H9 (cell line): ENCODE data around the gene CYP2S1. TPM values are rescaled to one million over a fixed set of nuclear protein-coding genes. Genes with fewer than 3 reads are reported as not detected.

Source experiments
- DNase-seq: peaks from one replicate; pipeline ENCODE4 v3.0.0-alpha.2; 2017
- H2AFZ ChIP-seq: one replicate; pipeline ENCODE4 v1.6.1; 2013; ENCODE audit warnings: mild to moderate bottlenecking, low read length, control low read depth, moderate library complexity
- H2AK5ac ChIP-seq: 2 replicates; pipeline ENCODE4 v1.6.1; 2013; ENCODE audit warnings: low read length, control low read depth, mixed read lengths; ENCODE audit not compliant: insufficient read length
- H2BK120ac ChIP-seq: one replicate; pipeline ENCODE4 v1.6.1; 2013; ENCODE audit warnings: low read depth, mild to moderate bottlenecking, low read length, control low read depth, inconsistent platforms; ENCODE audit not compliant: poor library complexity, severe bottlenecking
- H2BK12ac ChIP-seq: 2 replicates; pipeline ENCODE4 v1.6.1; 2013; ENCODE audit warnings: low read length, control low read depth, mixed read lengths, low read depth; ENCODE audit not compliant: insufficient read length
- H2BK15ac ChIP-seq: 2 replicates; pipeline ENCODE4 v1.6.1; 2013; ENCODE audit warnings: low read depth, low read length, control low read depth
- H2BK20ac ChIP-seq: one replicate; pipeline ENCODE4 v1.6.1; 2013; ENCODE audit warnings: low read depth, mild to moderate bottlenecking, low read length, control low read depth, inconsistent platforms; ENCODE audit not compliant: poor library complexity, severe bottlenecking
- H2BK5ac ChIP-seq: 2 replicates; pipeline ENCODE4 v1.6.1; 2013; ENCODE audit warnings: low read length, control low read depth, mixed read lengths; ENCODE audit not compliant: insufficient read length
- H3K14ac ChIP-seq: 2 replicates; pipeline ENCODE4 v1.6.1; 2013; ENCODE audit warnings: low read length, control low read depth; ENCODE audit not compliant: insufficient read depth
- H3K18ac ChIP-seq: 2 replicates; pipeline ENCODE4 v1.6.1; 2013; ENCODE audit warnings: low read depth, mild to moderate bottlenecking, mixed read lengths, low read length, control low read depth; ENCODE audit not compliant: insufficient read length
- H3K23ac ChIP-seq: 2 replicates; pipeline ENCODE4 v1.6.1; 2013; ENCODE audit warnings: low read length, control low read depth, mixed read lengths, low read depth; ENCODE audit not compliant: insufficient read length
- H3K23me2 ChIP-seq: 2 replicates; pipeline ENCODE4 v1.6.1; 2013; ENCODE audit warnings: low read depth, mild to moderate bottlenecking, mixed read lengths, low read length, control low read depth; ENCODE audit not compliant: insufficient read length, poor library complexity, severe bottlenecking
- H3K27ac ChIP-seq: 2 replicates; pipeline ENCODE4 v1.5.1; 2013; ENCODE audit warnings: low read length, control low read depth, mixed read lengths, low read depth; ENCODE audit not compliant: insufficient read length
- H3K27me3 ChIP-seq: 2 replicates; pipeline ENCODE4 v1.6.1; 2013; ENCODE audit warnings: low read length, control low read depth, inconsistent platforms; ENCODE audit not compliant: insufficient read depth
- H3K4ac ChIP-seq: 2 replicates; pipeline ENCODE4 v1.6.1; 2013; ENCODE audit warnings: low read depth, mild to moderate bottlenecking, control low read depth, inconsistent platforms, low read length, moderate library complexity
- H3K4me1 ChIP-seq: 2 replicates; pipeline ENCODE4 v1.6.1; 2013; ENCODE audit warnings: low read length, control low read depth, inconsistent platforms; ENCODE audit not compliant: insufficient read depth
- H3K4me2 ChIP-seq: 2 replicates; pipeline ENCODE4 v1.6.1; 2013; ENCODE audit warnings: low read length, control low read depth, mixed read lengths; ENCODE audit not compliant: insufficient read length, insufficient read depth
- H3K56ac ChIP-seq: 2 replicates; pipeline ENCODE4 v1.6.1; 2013; ENCODE audit warnings: low read depth, mild to moderate bottlenecking, mixed read lengths, low read length, control low read depth; ENCODE audit not compliant: insufficient read length
- H3K79me1 ChIP-seq: 2 replicates; pipeline ENCODE4 v1.6.1; 2013; ENCODE audit warnings: low read depth, mild to moderate bottlenecking, moderate library complexity, low read length, control low read depth, inconsistent platforms; ENCODE audit not compliant: insufficient read depth, poor library complexity, severe bottlenecking
- H3K79me2 ChIP-seq: 2 replicates; pipeline ENCODE4 v1.6.1; 2013; ENCODE audit warnings: low read length, control low read depth, inconsistent platforms; ENCODE audit not compliant: insufficient read depth
- H3K9ac ChIP-seq: 2 replicates; pipeline ENCODE4 v1.6.1; 2013; ENCODE audit warnings: low read length, control low read depth, mixed read lengths; ENCODE audit not compliant: insufficient read length; ENCODE audit errors: extremely low read depth
- H3K9me3 ChIP-seq: one replicate; pipeline ENCODE4 v1.6.1; 2013; ENCODE audit warnings: low read depth, low read length, inconsistent platforms; ENCODE audit not compliant: control insufficient read depth
- H3T11ph ChIP-seq: one replicate; pipeline ENCODE4 v1.6.1; 2013; ENCODE audit warnings: mild to moderate bottlenecking, low read length, control low read depth, inconsistent platforms
- H4K20me1 ChIP-seq: one replicate; pipeline ENCODE4 v1.6.1; 2013; ENCODE audit not compliant: control insufficient read depth, insufficient read length, insufficient read depth
- H4K5ac ChIP-seq: 2 replicates; pipeline ENCODE4 v1.6.1; 2013; ENCODE audit warnings: low read depth, mild to moderate bottlenecking, mixed read lengths, low read length, control low read depth; ENCODE audit not compliant: insufficient read length
- H4K8ac ChIP-seq: replicated peaks from 2 replicates; pipeline ENCODE4 v1.6.1; 2013; ENCODE audit warnings: low read length, control low read depth, mixed read lengths, low read depth; ENCODE audit not compliant: insufficient read length
- H4K91ac ChIP-seq: 2 replicates; pipeline ENCODE4 v1.6.1; 2013; ENCODE audit warnings: low read depth, mild to moderate bottlenecking, moderate library complexity, mixed read lengths, low read length, control low read depth; ENCODE audit not compliant: insufficient read length
- H3K27ac Mint-ChIP-seq, 3 experiments: 2 replicates in 2 of 3; 3 replicates in 1 of 3; pipeline ENCODE4 v1.8.0; 2020 to 2021; ENCODE audit warnings: mixed read lengths in 3 of 3, mild to moderate bottlenecking in 1 of 3, moderate library complexity in 1 of 3
- H3K27me3 Mint-ChIP-seq: 2 replicates; pipeline ENCODE4 v1.8.0; 2021; ENCODE audit warnings: low read depth, mild to moderate bottlenecking, moderate library complexity, mixed read lengths
- H3K36me3 Mint-ChIP-seq, 3 experiments: 2 replicates in 2 of 3; 3 replicates in 1 of 3; pipeline ENCODE4 v1.8.0; 2020 to 2021; ENCODE audit warnings: low read depth in 3 of 3, mixed read lengths in 3 of 3; ENCODE audit not compliant: insufficient read depth in 1 of 3
- H3K4me1 Mint-ChIP-seq, 2 experiments: 2 replicates each; pipeline ENCODE4 v1.8.0; 2020; ENCODE audit warnings: mixed read lengths in 2 of 2
- H3K4me3 Mint-ChIP-seq, 2 experiments: 2 replicates in 1 of 2; 3 replicates in 1 of 2; pipeline ENCODE4 v1.8.0; 2020 to 2021; ENCODE audit warnings: mild to moderate bottlenecking in 2 of 2, mixed read lengths in 2 of 2, moderate library complexity in 1 of 2
- H3K9me3 Mint-ChIP-seq, 2 experiments: 2 replicates in 1 of 2; 3 replicates in 1 of 2; pipeline ENCODE4 v1.8.0; 2020; ENCODE audit warnings: mild to moderate bottlenecking in 2 of 2, mixed read lengths in 2 of 2, moderate library complexity in 1 of 2
- WGBS: extraction: QIAGEN DNeasy Blood & Tissue Kit; methylation state at CpG from one replicate; pipeline ENCODE4 v1.1.7; 2013; ENCODE audit warnings: missing lambda C conversion rate, low lambda C conversion rate, mixed read lengths; ENCODE audit not compliant: insufficient read length; ENCODE audit errors: extremely low coverage; 5-methylcytosine and 5-hydroxymethylcytosine counted together
- total RNA-seq: library from RNA; stranded (reverse); gene quantifications from 2 replicates; pipeline ENCODE4 v1.2.1, GENCODE V29; 2021
- TF ChIP-seq, protein P1 (sequence below): fragments of 200-600 bp; sonication (generic); conservative IDR thresholded peaks from 3 replicates; pipeline ENCODE4 v1.8.0; 2021; ENCODE audit warnings: antibody characterized with exemption, mild to moderate bottlenecking

CYP2S1 gene
- total RNA-seq, 1 experiment from 2014 or later = 159 TPM

DNA sequence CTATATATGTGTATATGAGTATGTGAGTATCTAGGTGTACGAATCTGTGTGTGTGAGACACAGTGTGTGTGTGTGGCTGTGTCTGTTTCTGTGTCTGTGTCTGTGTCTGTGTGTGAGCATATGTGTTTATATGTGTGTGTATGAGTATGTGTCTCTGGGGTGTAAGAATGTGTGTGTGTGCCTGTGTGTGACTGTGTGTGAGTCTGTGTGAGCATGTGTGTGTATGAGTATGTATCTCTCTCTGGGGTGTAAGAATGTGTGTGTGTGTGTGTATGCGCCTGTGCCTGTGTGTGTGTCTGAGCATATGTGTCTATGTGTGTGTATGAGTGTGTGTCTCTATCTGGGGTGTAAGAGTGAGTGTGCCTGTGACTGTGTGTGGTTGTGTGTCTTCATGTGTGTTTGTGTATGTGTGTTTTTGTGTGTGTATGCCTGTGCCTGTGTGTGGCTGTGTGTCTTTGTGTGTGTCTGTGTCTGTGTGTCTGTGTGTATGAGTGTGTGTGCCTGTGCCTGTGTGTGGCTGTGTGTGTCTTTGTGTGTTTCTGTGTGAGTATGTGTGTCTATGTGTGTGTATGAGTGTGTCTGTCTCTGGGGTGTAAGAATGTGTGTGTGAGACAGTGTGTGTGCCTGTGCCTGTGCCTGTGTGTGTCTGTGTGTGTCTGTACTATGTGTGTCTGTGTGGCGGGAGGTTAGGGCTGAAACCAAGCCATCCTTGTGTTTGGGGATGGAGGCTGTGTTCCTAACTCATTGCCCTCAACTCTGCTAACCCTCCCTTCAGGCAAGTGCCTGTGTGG, 37.2 kb downstream of the CYP2S1 start:
- Histone ChIP-seq H3K4me2 (no peak overlapping the region), H3K56ac (no peak overlapping the region), H3K27me3 (no peaks in the 10 kb centered on the region), H3K9ac (no peak overlapping the region), H4K91ac (no peak overlapping the region), H3K9me3 (no peaks in the 10 kb centered on the region), H3K27ac (no peak overlapping the region), H2BK5ac (peak overlapping the region; percentile 37), H2BK15ac (no peak overlapping the region), H4K20me1 (no peaks in the 10 kb centered on the region), H3K79me2 (no peaks in the 10 kb centered on the region; the same call in 1 of the 2 replicates), H2AFZ (no peak overlapping the region), H3K18ac (no peak overlapping the region), H3T11ph (no peak overlapping the region), H4K5ac (no peak overlapping the region), H3K23me2 (peaks cover 3% of the 10 kb centered on the region), H3K79me1 (no peaks in the 10 kb centered on the region), H3K14ac (no peak overlapping the region; the same call in 1 of the 2 replicates), H3K23ac (peak overlapping the region; percentile 10), H2AK5ac (no peak overlapping the region), H3K4me1 (peaks cover 4% of the 10 kb centered on the region; the same call in 1 of the 2 replicates), H2BK120ac (no peak overlapping the region), H3K4ac (no peak overlapping the region), H2BK20ac (no peak overlapping the region), H4K8ac (no peak overlapping the region), H2BK12ac (no peak overlapping the region)
- no peak overlapping the region for H3K4me3 Mint-ChIP-seq
- DNase-seq = no peak
- H3K27me3 Mint-ChIP-seq = peaks cover 2% of the 10 kb centered on the region; the same call in 1 of the 2 replicates
- H3K4me1 Mint-ChIP-seq = peaks cover 11 to 14% of the 10 kb centered on the region in 2 experiments
- no peak overlapping the region for H3K27ac Mint-ChIP-seq
- TF ChIP-seq, protein P1, sequence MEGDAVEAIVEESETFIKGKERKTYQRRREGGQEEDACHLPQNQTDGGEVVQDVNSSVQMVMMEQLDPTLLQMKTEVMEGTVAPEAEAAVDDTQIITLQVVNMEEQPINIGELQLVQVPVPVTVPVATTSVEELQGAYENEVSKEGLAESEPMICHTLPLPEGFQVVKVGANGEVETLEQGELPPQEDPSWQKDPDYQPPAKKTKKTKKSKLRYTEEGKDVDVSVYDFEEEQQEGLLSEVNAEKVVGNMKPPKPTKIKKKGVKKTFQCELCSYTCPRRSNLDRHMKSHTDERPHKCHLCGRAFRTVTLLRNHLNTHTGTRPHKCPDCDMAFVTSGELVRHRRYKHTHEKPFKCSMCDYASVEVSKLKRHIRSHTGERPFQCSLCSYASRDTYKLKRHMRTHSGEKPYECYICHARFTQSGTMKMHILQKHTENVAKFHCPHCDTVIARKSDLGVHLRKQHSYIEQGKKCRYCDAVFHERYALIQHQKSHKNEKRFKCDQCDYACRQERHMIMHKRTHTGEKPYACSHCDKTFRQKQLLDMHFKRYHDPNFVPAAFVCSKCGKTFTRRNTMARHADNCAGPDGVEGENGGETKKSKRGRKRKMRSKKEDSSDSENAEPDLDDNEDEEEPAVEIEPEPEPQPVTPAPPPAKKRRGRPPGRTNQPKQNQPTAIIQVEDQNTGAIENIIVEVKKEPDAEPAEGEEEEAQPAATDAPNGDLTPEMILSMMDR = no peak
- no peaks in the 10 kb centered on the region; a peak in 1 of 5 replicates for H3K9me3 Mint-ChIP-seq
- WGBS = no CpG with 5 or more reads among the region's 3 CpGs
- H3K36me3 Mint-ChIP-seq = peaks cover 0 to 21% (median 8%) of the 10 kb centered on the region in 3 experiments; a peak in 6 of 7 replicates
